RWPE2 (cell line): ENCODE data around the gene BRWD1.
"Not testable (repeated sequence)": the region's sequence is repeated elsewhere in the genome, so short reads cannot be mapped to it uniquely, and the experiment has no call there.

Source experiments
- ATAC-seq: fragments of 200-7000 bp; cut with Tn5 transposase; 3 replicates; pipeline ENCODE4 v1.9.1; 2021; ENCODE audit warnings: low read depth
- DNase-seq: peaks from one replicate; pipeline ENCODE4 v3.0.0-alpha.2; 2020; ENCODE audit warnings: low spot score
- H3K27ac ChIP-seq: fragments of 450-650 bp; 2 replicates; pipeline ENCODE4 v1.5.1; 2017; ENCODE audit warnings: mild to moderate bottlenecking; ENCODE audit not compliant: poor library complexity, severe bottlenecking
- H3K27me3 ChIP-seq: fragments of 250-450 bp; sonication (Bioruptor Pico); 2 replicates; pipeline ENCODE4 v1.5.1; 2021; ENCODE audit warnings: mild to moderate bottlenecking, moderate library complexity; ENCODE audit not compliant: insufficient read depth, poor library complexity, severe bottlenecking
- H3K36me3 ChIP-seq: fragments of 250-450 bp; sonication (Bioruptor Pico); 2 replicates; pipeline ENCODE4 v1.5.1; 2020; ENCODE audit warnings: low read depth, mild to moderate bottlenecking, moderate library complexity
- H3K4me1 ChIP-seq: fragments of 250-450 bp; sonication (Bioruptor Pico); 2 replicates; pipeline ENCODE4 v1.5.1; 2021; ENCODE audit warnings: mild to moderate bottlenecking, moderate library complexity; ENCODE audit not compliant: insufficient read depth, poor library complexity, severe bottlenecking
- H3K4me3 ChIP-seq: fragments of 250-450 bp; sonication (Bioruptor Pico); 2 replicates; pipeline ENCODE4 v1.5.1; 2021; ENCODE audit warnings: mild to moderate bottlenecking, moderate library complexity; ENCODE audit not compliant: severe bottlenecking
- H3K9me3 ChIP-seq: fragments of 250-450 bp; sonication (Bioruptor Pico); 2 replicates; pipeline ENCODE4 v1.5.1; 2021; ENCODE audit warnings: mild to moderate bottlenecking, moderate library complexity; ENCODE audit not compliant: severe bottlenecking
- TF ChIP-seq, protein P1 (sequence below): fragments of 450-650 bp; IDR thresholded peaks from one replicate; pipeline ENCODE4 v1.5.1; 2017; ENCODE audit warnings: mild to moderate bottlenecking, moderate library complexity; ENCODE audit not compliant: poor library complexity, severe bottlenecking

The BRWD1 gene

DNA sequence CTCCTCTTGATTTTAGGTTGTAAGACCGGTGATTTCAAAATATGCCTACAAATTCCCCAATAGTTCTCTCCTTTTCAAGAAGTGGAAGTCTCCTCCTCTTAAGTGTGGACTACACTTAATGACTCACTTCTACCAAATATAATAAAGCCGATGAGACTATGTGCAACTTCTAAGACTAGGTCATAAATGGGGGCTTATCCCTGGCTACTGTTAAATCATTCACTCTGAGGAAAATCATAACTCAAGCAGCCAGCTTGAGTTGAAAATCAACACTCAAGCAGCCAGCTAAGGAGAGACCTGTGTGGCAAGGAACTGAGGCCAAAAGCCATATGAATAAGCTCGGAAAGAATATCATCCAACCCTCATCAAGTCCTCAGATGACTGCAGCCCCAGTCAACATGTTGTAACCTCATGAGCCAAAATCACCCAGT, 80.6 kb downstream of the BRWD1 start:
- ATAC-seq, result no peak
- TF ChIP-seq, protein P1, sequence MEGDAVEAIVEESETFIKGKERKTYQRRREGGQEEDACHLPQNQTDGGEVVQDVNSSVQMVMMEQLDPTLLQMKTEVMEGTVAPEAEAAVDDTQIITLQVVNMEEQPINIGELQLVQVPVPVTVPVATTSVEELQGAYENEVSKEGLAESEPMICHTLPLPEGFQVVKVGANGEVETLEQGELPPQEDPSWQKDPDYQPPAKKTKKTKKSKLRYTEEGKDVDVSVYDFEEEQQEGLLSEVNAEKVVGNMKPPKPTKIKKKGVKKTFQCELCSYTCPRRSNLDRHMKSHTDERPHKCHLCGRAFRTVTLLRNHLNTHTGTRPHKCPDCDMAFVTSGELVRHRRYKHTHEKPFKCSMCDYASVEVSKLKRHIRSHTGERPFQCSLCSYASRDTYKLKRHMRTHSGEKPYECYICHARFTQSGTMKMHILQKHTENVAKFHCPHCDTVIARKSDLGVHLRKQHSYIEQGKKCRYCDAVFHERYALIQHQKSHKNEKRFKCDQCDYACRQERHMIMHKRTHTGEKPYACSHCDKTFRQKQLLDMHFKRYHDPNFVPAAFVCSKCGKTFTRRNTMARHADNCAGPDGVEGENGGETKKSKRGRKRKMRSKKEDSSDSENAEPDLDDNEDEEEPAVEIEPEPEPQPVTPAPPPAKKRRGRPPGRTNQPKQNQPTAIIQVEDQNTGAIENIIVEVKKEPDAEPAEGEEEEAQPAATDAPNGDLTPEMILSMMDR, result no peak
- no peak for DNase-seq
- H3K4me3 ChIP-seq, result no peak overlapping the region
- H3K4me1 ChIP-seq, result no peaks in the 10 kb centered on the region
- H3K27ac ChIP-seq, result no peak overlapping the region
- no peaks in the 10 kb centered on the region for H3K27me3 ChIP-seq
- no peaks in the 10 kb centered on the region for H3K9me3 ChIP-seq
- peaks cover 81% of the 10 kb centered on the region for H3K36me3 ChIP-seq

DNA sequence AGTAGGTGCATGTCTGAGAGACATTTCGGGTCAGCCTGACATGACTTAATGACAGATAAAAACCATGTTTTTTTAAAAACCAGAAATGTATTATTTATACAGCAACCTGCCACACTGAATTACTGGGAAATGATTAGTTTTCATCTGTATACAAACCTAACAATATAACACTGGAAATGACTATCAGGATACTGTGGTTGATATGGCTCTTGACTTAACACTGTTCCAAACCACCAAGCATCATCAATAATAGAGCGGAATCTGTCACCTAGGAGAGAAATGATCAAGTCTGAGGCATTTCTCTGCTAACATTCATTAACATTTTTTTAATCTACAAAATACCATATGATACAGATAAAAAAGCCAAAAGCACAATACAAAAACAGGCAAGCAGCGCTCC, 88.5 kb downstream of the BRWD1 start:
- no peak for DNase-seq
- H3K4me3 ChIP-seq, result no peak overlapping the region
- H3K9me3 ChIP-seq, result no peaks in the 10 kb centered on the region
- H3K36me3 ChIP-seq, result peaks cover 72% of the 10 kb centered on the region
- peaks cover 6% of the 10 kb centered on the region for H3K4me1 ChIP-seq
- no peak for ATAC-seq
- TF ChIP-seq, protein P1, result no peak
- H3K27ac ChIP-seq, result no peak overlapping the region
- H3K27me3 ChIP-seq, result no peaks in the 10 kb centered on the region

DNA sequence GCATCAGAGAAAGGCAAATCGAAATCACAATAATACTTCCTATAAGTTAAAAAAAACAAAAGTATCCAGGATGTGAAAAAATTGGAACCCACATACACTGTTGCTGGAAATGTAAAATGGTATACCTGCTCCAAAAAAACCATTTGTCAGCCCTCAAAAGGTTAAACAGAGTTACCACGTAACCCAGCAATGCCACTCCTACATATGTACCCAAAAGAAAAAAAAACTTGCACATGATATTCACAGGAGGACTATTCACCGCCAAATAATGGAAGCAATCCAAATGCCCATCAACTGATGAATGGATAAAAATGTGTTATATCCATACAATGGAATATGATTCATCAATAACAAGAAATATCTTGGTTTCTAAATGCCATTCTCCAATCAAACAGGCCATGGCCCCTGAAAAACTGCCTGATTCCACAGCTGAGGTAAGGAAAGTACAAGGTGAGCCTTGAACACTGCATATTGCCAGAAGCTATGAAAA, 91.4 kb downstream of the BRWD1 start:
- ATAC-seq (peak; percentile 19; the same call in 2 of the 3 replicates), DNase-seq (no peak)
- TF ChIP-seq, protein P1, result no peak
- H3K4me1 ChIP-seq, result peaks cover 6% of the 10 kb centered on the region
- H3K9me3 ChIP-seq, result no peaks in the 10 kb centered on the region
- peaks cover 70% of the 10 kb centered on the region for H3K36me3 ChIP-seq
- no peaks in the 10 kb centered on the region for H3K27me3 ChIP-seq
- no peak overlapping the region for H3K4me3 ChIP-seq
- H3K27ac ChIP-seq, result no peak overlapping the region

DNA sequence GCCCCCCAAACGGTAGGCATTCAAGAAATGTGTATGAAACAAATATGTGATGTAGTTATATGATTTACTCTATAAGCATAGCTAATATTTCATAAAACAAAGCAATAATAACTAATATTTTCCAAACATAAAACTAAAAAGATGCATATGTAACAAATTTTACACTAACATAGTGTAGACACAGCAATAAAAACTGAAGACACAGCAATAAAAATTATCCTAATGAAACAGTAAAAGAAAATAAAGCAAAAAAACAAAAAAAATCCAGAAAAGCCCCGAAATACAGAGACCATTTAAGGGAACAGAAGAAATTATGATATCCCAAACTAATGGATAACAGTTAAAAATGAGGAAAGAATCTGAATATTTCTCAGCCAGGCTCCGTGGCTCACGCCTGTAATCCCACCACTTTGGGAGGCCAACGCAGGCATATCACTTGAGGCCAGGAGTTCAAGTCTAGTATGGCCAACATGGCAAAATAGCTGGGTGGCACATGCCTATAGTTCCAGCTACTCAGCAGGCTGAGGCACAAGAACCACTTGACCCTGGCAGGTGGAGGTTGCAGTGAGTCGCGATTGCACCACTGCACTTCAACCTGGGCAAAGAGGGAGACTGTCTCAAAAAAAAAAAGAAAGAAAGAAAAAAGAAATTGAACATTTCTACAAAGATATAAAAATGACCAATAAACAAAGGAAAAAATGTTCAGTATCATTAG, 92.0 kb downstream of the BRWD1 start:
- TF ChIP-seq, protein P1, result no peak
- peak; percentile 23; the same call in 1 of the 3 replicates for ATAC-seq
- Histone ChIP-seq H3K4me1 (peaks cover 6% of the 10 kb centered on the region), H3K4me3 (no peak overlapping the region), H3K9me3 (no peaks in the 10 kb centered on the region), H3K36me3 (peaks cover 66% of the 10 kb centered on the region), H3K27ac (no peak overlapping the region), H3K27me3 (no peaks in the 10 kb centered on the region)
- no peak for DNase-seq

DNA sequence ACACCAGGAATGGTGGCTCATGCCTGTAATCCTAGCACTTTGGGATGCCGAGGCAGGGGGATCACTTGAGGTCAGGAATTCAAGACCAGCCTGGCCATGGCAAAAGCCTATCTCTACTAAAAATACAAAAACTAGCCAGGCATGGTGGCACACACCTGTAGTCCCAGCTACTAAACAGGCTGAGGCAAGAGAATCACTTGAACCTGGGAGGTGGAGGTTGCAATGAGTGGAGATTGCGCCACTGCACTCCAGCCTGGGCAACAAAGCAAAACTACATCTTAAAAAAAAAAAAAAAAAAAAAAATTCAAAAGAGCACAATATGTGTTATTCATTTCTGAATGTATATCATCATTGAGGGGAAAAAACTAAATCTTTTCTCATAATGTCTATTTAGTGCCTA, 92.6 kb downstream of the BRWD1 start:
- H3K27ac ChIP-seq, H3K9me3 ChIP-seq, ATAC-seq, DNase-seq, H3K4me3 ChIP-seq, H3K27me3 ChIP-seq, H3K4me1 ChIP-seq: not testable (repeated sequence)
- peaks cover 68% of the 10 kb centered on the region for H3K36me3 ChIP-seq
